ENCODE measurements around the gene CD36.

CD36 gene

GRCh38 chr7:80637911-80638765 is at the start of gene CD36:
TSS of gene CD36 (plus strand) at chr7:80638642. CDS start at chr7:80646741, 8,099 bp downstream.
- TF ChIP-seq CTCF (IDR thresholded peaks at IDR 0.05; ENCODE audit: insufficient read depth, low read length, poor library complexity, severe bottlenecking), result no peak
- H3K27me3 ChIP-seq (replicated peaks; ENCODE audit: control insufficient read depth, insufficient read depth, low read length), result no peaks in the 10 kb centered on the region
- DNase-seq (ENCODE audit: extremely low read depth, insufficient read length), result peak; percentile 73
- H3K36me3 ChIP-seq (ENCODE audit: control insufficient read depth, insufficient read depth, low read length), result no peaks in the 10 kb centered on the region
- no peak within 1 kb of the TSS for H3K4me3 ChIP-seq (replicated peaks; ENCODE audit: low read depth, low read length)

- no peak for DNase-seq (ENCODE audit: extremely low read depth, insufficient read length)
- Histone ChIP-seq H3K4me3 (replicated peaks; ENCODE audit: low read depth, low read length) (no peak overlapping the region), H3K27me3 (replicated peaks; ENCODE audit: control insufficient read depth, insufficient read depth, low read length) (no peaks in the 10 kb centered on the region), H3K36me3 (ENCODE audit: control insufficient read depth, insufficient read depth, low read length) (no peaks in the 10 kb centered on the region)
- TF ChIP-seq CTCF (IDR thresholded peaks at IDR 0.05; ENCODE audit: insufficient read depth, low read length, poor library complexity, severe bottlenecking), result no peak
These were observed 48.8 kb upstream of the CD36 start for GRCh38 chr7:80589631-80590030.

GRCh38 chr7:80591654-80592053 is 46.8 kb upstream of the CD36 start:
- no peak for DNase-seq (ENCODE audit: extremely low read depth, insufficient read length)
- no peaks in the 10 kb centered on the region for H3K27me3 ChIP-seq (replicated peaks; ENCODE audit: control insufficient read depth, insufficient read depth, low read length)
- no peaks in the 10 kb centered on the region for H3K36me3 ChIP-seq (ENCODE audit: control insufficient read depth, insufficient read depth, low read length)

GRCh38 chr7:80593869-80594586 is 44.4 kb upstream of the CD36 start:
- no peak for DNase-seq (ENCODE audit: extremely low read depth, insufficient read length)
- TF ChIP-seq CTCF (IDR thresholded peaks at IDR 0.05; ENCODE audit: insufficient read depth, low read length, poor library complexity, severe bottlenecking), result no peak

More at GRCh38 chr7:80591654-80592053, 46.8 kb upstream of the CD36 start:
- H3K4me3 ChIP-seq (replicated peaks; ENCODE audit: low read depth, low read length), result no peak overlapping the region
- TF ChIP-seq CTCF (IDR thresholded peaks at IDR 0.05; ENCODE audit: insufficient read depth, low read length, poor library complexity, severe bottlenecking), result no peak

GRCh38 chr7:80596933-80597517 is 41.4 kb upstream of the CD36 start:
- Histone ChIP-seq H3K27me3 (replicated peaks; ENCODE audit: control insufficient read depth, insufficient read depth, low read length) (no peaks in the 10 kb centered on the region), H3K4me3 (replicated peaks; ENCODE audit: low read depth, low read length) (no peak overlapping the region), H3K36me3 (ENCODE audit: control insufficient read depth, insufficient read depth, low read length) (no peaks in the 10 kb centered on the region)
- no peak for TF ChIP-seq CTCF (IDR thresholded peaks at IDR 0.05; ENCODE audit: insufficient read depth, low read length, poor library complexity, severe bottlenecking)
- DNase-seq (ENCODE audit: extremely low read depth, insufficient read length), result no peak

More at GRCh38 chr7:80593869-80594586, 44.4 kb upstream of the CD36 start:
- H3K27me3 ChIP-seq (replicated peaks; ENCODE audit: control insufficient read depth, insufficient read depth, low read length), result no peaks in the 10 kb centered on the region
- H3K4me3 ChIP-seq (replicated peaks; ENCODE audit: low read depth, low read length), result no peak overlapping the region
- no peaks in the 10 kb centered on the region for H3K36me3 ChIP-seq (ENCODE audit: control insufficient read depth, insufficient read depth, low read length)
